NOMO-1 treated with DMSO at 0.1 percent for 48 hours (cell line): Measurements from ENCODE around the gene MAP2K2.
"Not testable (repeated sequence)": the region's sequence is repeated elsewhere in the genome, so short reads cannot be mapped to it uniquely, and the experiment has no call there.

ENCODE experiments used
- DNase-seq: peaks from one replicate; lab custom pipeline; 2025; ENCODE audit not compliant: unreplicated experiment; lab: John Stamatoyannopoulos, UW

MAP2K2 gene

DNA sequence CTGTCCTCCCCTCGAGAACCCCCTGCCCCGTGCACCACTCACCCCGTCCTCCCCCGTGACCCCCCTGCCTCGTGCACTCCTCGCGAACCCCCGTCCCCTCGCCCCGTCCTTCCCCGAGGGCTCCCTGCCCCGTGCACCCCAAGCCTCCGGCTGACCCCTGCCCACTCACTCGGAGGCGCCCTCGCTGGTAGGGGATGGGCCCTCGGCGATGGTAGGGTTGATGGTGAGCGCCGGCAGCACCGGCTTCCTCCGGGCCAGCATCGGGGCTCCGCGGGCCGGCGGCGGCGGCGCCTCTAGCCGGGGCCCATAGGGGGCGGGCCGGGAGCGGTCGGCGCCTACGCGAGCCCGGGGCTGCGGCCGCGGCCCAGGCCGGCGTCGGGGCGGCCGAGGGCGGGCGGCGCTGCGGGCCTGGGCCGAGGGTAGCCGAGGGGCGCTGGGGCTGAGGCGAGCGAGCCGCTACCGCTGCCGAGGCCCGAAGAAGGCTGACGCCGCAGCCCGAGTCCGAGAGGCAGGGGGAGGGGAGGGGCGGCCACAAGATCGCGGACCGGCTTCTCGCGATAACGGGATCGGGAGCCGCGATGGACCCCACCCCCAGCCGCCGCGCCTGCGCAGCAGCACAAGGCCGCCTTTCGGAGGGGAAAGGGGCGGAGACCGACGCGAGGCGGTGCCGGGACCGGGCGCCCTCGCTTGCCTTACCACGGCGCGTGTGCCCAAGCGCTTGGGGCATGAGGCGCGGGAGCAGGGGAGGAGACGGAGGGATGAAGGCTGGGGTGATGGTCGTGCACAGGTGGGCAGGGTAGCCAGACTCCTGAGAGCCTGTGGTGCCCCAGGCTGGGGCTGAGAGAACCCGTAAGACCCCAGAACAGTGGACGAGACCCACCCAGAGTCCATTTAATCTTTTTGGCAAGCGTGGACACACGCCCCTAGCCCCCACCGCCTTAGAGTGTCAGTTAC lies at the start of gene MAP2K2:
Gene MAP2K2, minus strand, starts transcription at position 508 of the 954 bp plus-strand sequence. Its CDS starts 247 bp downstream, at position 261.
- peak; percentile 87 for DNase-seq

DNA sequence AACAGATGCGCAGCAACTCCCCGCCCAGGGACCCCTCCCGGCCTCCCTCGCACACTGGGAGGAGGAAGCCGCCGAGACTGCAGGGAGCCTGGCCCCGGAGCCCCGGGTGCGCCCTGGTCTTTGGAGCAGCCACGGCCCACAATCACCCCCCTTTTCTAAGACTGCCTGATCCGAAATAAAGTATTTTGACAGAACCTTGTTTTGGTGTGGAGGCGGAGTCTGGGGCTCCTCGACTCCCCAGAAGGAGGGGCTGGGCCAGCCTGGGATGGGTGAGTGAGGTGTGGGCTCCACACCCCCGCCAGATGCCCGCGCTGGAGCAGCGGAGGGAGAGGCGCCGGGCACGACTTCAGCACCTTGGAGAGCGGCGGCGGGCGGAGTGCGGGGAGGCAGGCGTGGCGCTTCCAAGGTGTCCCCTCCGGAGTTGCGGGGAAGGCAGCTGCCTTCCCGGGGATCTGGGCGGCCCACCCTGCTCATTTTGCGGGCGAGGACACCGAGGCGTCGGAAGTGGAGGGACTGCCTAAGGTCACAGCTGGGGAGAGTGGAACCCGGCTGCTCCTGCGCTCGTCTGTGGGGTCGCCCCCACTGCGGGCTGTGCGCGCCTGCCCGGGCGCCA lies 49.0 kb upstream of the MAP2K2 start:
- peak; percentile 35 for DNase-seq

DNA sequence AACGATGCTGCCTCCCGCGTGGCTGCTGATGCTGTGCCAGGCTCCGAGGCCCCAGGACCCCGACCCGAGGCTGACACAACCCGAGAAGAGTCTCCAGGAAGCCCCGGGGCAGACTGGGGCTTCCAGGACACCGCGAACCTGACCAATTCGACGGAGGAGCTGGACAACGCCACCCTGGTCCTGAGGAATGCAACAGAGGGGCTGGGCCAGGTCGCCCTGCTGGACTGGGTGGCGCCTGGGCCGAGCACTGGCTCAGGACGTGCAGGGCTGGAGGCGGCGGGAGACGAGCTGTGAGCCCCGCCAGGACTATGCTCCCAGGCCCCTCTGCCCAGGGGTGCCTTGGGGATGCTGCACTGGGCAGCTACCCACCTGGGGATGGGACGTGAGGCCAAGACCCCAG lies 47.8 kb upstream of the MAP2K2 start:
- DNase-seq, result no peak

DNA sequence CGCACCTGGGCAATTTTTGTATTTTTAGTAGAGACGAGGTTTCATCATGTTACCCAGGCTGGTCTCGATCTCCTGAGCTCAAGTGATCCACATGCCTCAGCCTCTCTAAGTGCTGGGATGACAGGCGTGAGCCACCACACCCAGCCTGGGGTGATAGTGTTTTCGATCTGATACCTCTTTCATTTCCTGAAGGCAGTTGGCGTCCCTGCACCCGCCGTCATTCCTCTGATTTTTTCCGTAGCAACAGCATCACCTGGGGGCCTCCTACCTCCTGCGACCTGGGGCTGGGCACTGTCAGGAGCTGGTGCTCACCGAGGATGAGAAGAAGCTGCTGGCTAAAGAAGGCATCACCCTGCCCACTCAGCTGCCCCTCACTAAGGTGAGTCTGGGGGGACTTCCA lies 40.3 kb upstream of the MAP2K2 start:
- DNase-seq, result no peak

DNA sequence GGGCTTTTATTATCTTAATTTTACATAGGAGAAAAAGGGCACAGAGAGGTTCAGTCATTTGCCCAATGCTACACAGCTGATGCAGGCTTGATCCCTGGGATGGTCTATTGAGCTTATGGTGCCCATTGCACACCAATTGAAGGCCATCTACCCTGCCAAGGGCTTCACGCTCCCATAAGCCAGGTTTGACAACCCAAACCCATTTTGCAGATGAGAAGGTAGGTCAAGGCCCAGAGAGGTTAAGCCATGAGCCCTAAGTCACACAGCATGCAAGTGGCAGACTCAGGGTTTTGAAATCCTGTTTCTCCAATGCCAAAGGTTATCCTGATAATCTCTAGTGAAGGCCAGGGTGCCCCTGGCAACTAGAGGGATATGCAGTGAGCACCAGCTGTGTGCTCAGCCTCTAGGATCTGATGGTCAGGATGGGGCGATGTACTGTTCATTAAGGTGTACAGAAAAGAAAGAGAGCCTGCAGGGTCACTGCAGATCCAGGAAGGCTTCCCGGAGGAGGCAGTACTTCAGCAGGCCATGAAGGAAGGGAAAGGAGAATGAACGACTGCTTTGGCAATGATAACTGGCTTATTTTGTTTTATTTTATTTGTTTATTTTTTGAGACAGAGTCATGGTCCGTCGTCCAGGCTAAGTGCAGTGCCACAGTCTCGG lies 37.6 kb upstream of the MAP2K2 start:
- no peak for DNase-seq

DNA sequence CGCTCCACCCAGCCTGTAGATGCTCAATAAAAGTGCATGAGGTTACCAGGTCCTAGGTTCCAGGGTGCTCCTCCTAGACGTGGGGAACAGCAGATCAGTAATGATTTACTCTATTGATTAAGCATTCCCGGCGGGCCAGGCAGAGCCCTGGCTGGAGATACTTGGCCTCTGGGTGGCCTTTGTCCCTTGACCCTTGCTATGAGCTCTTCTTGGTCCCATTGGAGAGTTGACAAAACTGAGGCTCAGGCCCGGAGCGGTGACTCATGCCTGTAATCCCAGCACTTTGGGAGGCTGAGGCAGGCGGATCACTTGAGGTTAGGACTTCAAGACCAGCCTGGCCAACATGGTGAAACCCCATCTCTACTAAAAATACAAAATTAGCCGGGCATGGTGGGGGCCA lies 34.0 kb upstream of the MAP2K2 start:
- not testable (repeated sequence) for DNase-seq

DNA sequence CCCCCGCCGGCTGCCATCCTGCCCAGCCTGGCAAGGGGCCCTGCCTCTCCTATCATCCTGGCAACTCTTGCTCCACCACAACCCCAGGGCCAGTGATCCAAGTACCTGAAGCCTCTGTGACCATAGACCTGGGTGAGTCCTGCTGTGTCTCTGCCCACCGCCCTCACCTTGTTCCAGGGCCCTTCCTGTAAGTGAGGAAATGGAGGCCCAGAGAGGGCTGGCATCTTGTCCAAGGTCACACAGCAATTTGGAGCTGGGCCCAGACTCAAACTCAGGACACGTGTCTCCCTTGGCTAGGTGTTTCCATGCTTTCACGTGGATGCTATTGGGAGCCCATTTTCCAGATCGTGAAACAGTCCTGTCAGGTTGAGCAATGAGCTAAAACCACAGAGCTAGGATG lies 33.2 kb upstream of the MAP2K2 start:
- no peak for DNase-seq

DNA sequence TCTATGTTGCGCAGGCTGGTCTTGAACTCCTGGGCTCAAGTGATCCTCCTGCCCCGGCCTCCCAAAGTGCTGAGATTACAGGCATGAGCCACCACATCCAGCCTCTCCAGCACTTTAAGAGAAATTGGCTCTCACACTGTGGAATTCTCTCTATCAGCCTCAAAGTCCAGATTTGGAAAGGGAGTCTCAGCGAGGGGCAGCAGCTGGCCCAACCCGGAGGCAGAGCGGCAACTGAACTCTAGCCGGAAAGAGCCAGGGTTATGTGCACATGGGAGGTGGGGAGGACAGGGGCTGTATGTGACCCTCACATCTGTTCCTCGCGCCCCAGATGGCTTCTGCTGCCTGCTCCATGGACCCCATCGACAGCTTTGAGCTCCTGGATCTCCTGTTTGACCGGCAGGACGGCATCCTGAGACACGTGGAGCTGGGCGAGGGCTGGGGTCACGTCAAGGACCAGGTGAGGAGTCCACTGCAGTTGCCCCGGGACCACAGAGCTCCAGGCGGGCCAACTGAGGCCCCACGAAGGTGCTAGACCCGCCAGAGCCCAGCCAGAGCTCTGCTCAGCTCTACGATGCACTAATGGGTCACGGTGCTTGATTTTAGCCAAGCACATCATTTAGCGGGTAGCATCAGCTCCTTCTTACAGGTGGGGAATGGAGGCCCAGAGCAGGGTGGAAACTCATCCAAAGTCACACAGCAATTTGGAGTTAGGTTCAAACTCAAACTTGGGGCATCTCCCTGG lies 30.8 kb upstream of the MAP2K2 start:
- DNase-seq, result no peak

DNA sequence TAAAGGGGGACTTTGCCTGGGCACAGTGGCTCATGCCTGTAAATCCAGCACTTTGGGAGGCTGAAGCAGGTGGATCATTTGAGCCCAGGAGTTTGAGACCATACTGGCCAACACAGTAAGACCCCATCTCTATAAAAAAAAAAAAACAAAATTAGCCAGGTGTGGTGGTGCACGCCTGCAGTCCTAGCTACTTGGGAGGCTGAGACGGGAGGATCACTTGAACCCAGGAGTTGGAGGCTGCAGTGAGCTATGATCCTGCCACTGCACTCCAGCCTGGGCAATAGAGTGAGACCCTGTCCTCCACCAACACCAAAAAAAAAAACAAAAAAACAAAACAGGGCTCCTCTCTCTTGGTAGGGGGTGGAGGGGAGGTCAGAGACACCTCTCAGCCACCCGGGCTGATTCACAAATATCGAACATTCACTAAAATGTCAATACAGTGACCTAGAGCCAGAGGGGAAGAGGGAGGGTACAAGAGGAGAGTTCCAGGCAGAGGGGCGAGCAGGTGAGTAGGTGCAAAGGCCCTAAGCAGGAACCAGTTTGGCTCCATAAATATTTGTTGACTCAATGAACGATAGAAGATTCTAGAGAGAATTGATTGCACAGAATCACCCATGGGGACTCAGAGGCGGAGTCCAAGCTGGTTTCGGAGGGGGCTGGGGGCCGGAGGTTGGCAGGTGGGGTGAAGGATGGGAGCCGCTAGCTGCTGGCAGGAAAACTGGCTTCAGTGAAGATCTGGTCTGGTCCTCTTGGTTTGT lies 28.5 kb upstream of the MAP2K2 start:
- DNase-seq, result no peak

DNA sequence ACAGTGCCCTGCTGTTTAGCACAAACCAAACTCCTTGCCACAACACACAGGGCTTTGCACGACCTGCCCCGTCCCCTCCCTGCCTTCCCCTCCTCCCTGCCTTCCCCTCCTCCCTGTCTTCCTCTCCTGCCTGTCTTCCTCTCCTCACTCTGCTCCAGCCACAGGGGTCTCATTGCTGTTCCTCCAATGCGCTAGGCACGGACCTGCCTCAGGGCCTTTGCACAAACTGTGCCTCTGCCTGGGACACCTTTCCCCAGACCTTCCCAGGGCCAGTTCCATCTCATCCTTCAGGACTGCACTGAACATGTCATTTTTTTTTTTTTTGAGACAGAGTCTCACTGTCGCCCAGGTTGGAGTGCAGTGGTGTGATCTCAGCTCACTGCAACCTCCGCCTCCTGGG lies 27.7 kb upstream of the MAP2K2 start:
- DNase-seq, result no peak

DNA sequence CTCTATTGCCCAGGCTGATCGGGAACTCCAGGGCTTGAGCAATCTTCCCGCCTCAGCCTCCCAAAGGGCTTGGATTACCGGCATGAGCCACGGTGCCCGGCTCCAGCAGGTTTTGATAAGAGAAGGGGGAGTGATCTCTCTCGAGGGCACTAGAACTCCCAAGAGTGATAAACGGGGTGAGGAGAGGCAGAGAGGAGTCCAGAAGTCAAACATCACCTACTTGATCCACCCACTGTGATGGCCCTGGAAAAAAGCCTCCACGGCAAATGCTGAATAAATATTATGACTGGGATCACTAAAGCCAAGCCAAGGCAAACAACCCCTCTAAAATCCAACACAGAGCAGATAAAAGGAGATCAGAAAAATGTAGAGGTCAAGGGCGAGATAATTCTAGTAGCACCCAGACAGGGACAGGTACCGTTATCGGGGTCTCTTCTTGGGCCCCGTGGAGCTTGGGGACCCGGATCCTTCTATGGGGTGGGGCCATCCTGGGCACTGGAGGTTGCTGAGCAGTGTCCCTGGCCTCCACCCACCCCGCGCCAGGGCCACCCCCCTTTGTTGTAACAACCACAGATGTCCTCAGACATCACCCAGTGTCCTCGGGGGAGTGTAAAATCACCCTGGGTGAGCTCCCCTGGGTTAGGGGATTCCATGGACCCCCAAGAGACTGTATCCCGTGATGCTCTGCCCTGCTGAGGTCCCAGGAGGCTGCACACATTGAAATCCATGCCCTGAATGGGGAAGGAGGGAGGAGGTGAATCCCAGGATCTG lies 25.8 kb upstream of the MAP2K2 start:
- no peak for DNase-seq

DNA sequence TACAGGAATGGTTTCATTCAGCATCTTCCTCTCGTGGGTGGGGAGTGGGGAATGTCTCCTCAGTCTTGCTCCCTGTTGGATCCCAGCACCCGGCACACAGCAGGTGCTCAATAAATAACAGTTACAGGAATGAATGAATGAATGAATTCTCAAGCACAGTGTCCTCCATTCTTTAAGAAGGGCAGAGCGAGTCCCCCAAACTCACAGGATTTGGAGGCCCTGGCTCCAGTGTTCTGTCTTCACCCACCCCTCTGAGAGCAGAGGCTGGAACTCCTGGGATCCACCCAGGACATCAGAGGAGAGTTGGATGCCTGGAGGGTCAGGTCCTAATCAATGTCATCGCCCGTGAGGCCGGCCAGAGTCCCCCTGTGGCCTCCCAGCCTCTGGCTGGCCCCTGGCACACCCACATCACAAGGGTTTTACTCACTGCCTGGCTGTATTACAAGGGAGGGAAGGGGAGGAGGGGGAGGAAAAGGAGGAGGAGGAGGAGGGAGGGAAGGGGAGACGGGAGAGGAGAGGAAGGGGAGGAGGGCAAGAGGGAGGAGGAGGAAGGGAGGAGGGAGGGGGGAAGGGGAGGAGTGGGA lies 20.8 kb upstream of the MAP2K2 start:
- DNase-seq, result no peak

DNA sequence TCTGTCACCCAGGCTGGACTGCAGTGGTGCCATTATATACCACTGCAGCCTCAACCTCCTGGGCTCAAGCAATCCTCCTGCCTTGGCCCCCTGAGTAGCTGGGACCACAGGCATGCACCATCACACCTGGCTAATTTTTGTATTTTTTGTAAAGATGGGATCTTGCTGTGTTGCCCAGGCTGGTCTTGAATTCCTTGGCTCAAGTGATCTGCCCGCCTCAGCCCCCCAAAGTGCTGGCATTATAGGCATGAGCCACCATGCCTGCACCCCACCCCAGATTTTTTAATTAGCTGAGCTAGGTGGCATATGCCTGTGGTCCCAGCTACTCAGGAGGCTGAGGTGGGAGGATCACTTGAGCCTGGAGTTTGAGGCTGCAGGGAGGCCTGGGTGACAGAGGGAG lies 19.0 kb upstream of the MAP2K2 start:
- not testable (repeated sequence) for DNase-seq

DNA sequence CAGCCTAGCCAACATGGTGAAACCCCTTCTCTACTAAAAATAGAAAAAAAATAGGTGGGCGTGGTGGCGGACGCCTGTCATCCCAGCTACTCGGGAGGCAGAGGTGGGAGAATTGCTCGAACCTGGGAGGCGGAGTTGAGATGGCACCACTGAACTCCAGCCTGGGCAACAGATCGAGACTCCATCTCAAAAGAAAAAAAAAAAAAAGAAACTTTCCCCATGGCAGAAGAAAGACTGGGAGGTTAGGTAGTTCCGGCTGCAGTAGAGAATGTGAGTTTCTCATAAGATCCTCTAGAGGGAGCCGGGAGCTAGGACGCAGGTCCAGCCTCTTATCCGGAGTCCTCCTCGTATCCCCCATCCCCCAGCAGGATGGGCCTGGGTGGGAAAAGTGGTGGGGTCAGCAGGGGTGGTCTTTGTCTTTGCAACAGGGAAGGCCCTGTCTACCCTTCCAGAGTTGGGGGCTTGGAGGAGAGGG lies 16.4 kb upstream of the MAP2K2 start:
- DNase-seq, result peak; percentile 75

DNA sequence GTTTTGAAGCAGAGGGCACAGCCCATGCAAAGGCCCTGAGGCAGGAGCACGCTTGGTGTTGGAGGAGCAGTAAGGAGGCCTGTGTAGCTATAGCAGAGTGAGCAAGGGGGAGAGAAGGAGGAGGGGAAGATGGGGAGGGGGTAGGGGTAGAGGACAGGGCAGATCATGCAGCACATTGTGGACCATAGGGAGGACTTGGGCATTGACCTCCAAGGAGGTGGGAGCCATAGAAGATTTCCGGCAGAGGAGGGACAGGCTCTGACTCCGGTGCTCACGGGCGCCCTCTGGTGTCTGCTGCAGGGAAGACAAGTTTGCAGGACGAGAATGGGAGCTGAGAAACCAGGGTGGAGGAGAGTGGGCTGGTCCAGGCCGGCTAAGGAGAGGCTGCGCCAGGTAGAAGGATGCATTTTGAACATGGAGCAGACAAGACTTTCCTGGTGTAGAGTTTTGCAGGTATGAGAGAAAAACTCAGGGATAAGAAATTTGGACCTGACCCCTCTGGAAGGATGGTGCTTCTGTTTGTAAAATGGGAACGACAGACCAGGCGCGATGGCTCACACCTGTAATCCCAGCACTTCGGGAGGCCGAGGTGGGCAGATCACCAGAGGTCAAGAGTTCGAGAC lies 15.8 kb upstream of the MAP2K2 start:
- DNase-seq, result peak; percentile 56

DNA sequence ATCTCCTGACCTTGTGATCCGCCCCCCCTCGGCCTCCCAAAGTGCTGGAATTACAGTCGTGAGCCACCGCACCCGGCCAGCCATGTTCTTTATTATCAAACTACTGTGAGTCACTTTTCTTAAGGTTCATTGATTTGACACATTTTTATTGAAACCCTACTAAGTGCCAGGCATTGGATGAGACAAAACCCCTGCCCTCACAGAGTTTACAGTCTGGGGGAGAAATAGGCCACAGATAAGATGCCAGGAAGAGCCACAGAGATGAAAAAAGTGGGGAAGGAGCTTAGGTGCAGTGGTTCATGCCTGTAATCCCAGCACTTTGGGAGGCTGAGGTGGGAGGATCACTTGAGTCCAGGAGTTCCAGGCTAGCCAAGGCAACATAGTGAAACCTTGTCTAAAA lies 14.5 kb upstream of the MAP2K2 start:
- DNase-seq, result no peak

DNA sequence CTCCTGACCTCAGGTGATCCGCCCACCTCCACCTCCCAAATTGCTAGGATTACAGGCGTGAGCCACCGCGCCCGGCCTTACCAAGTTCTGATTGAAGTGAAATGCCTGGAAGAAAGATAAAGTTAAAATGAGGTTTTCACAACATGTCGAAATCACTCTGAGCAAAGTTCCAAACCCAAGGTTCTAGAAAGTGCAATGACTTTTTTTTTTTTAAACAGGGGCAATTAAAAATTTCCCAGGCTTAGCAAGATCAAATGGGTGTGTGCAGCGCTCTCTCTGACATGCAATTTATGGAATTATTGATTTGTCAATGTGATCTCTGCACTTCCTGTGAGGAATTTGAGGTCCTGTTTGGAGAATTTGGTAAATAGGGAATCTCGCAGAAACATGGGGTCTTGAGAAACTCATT lies 12.8 kb upstream of the MAP2K2 start:
- DNase-seq, result no peak

DNA sequence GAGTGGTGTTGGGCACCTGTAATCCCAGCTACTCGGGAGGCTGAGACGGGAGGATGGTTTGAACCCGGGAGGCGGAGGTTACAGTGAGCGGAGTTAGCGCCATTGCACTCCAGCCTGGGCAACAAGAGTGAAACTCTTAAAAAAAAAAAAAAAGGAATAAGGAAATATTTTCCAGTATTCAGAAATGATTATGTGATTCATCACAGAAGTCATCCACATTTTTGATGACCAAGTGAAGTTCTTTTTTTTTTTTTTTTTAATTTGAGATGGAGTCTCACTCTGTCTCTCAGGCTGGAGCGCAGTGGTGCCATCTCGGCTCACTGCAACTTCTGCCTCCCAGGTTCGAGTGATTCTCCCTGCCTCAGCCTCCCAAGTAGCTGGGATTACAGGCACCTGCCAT lies 11.5 kb upstream of the MAP2K2 start:
- DNase-seq, result not testable (repeated sequence)

DNA sequence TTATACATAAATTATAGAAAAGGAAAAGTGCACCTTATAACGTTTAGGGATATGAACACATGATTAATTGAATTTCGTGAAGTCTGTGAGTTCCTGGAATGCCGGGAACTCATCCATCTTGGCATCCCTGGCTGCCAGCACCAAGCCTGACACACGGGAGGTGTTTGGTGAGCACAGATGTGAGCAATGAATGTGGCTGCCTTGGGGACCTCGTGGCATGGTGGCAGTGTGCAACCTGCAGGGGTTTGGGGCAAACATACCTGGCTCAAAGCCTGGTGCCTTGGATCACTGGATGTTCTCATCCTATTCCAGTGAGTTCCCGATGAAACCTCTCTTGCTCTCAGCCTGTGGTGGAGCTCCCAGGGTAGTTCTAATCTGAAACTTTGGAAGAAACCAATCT lies 10.4 kb upstream of the MAP2K2 start:
- DNase-seq, result no peak
